OCI-LY3 (cell line): ENCODE results near the gene CCDC38.

ENCODE experiments used
- CTCF ChIP-seq: fragments of 200-600, 300-600 bp; sonication (generic); IDR thresholded peaks from 2 replicates; pipeline ENCODE4 v1.5.1; 2014; ENCODE audit warnings: antibody characterized with exemption, low read length, low read depth
- EZH2phosphoT487 ChIP-seq: fragments of 200-600 bp; shearing (Covaris generic); IDR thresholded peaks from 2 replicates; pipeline ENCODE4 v1.6.1; 2018; ENCODE audit warnings: antibody characterized with exemption, mixed run types, low read depth

DNA sequence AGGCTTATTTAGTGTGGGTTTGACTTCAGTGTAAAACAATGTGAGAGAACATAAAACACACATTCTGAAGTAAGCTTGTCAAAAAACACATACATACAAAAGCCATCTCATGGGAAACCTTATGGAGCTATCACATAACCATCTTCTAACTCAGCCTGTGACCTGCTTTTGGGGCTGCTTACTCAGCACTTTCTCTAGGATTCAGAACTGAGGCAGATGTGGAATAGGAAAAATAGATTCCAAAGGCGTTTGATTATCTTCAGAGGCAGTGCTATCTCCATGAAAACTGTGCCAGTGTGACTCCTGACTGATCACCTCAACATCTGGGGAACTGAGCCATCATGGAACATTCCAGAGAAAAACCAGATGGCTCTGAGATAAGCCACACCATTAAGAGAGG is 40.2 kb upstream of the CCDC38 start:
- TF ChIP-seq CTCF, result no peak
- no peak for TF ChIP-seq EZH2phosphoT487
